ENCODE results near the gene IGSF6. TPM values are rescaled to one million over a fixed set of nuclear protein-coding genes. Genes with fewer than 3 reads are reported as not detected.

Gene IGSF6
- total and polyA plus RNA-seq, 2 of the 8 experiments (the other 6 are each of a cell fraction or from before 2014, with no cell fraction given) = not detected

DNA sequence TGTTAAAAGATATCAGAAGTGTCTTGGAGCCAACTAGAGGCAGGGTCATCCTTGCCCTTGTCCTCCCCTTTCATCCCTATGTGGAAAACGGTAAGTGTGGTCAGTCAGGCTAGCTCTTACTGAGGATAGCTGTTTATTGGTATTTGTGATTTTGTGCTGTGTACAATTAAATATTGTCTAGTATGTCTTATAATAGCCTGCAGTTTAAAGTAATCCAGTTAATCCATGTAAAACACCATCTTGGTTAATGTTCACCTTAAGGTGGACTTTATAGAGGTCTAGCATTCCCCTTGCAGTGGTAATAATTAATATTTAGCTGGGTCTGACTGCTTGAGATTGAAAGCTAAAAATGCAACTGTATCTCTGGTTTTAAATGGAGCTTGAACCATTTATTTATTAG, 27.4 kb downstream of the IGSF6 start:
- no peaks in the 10 kb centered on the region for H3K27me3 ChIP-seq (replicated peaks in 1 of 4; ENCODE audit: control insufficient read depth in 3 of 4, extremely low read depth in 1 of 4, insufficient read depth in 3 of 4, low read length in 3 of 4)
- DNase-seq (ENCODE audit: low read depth in 1 of 2, low spot score in 2 of 2) (no peak), FAIRE-seq (no peak)
- H2BK12ac ChIP-seq (ENCODE audit: low read depth, low read length) = no peak overlapping the region
- no peak overlapping the region for H2BK20ac ChIP-seq (ENCODE audit: low read length)
- no peak overlapping the region for H3K9ac ChIP-seq (replicated peaks in 1 of 4; ENCODE audit: extremely low read depth in 1 of 4, low read depth in 3 of 4, low read length in 3 of 4)
- no peak overlapping the region for H3K56ac ChIP-seq (replicated peaks; ENCODE audit: insufficient read length, low read depth, low read length)
- no peak overlapping the region for H2BK120ac ChIP-seq (replicated peaks; ENCODE audit: low read depth, low read length)
- no peak overlapping the region for H2BK5ac ChIP-seq (ENCODE audit: low read depth, low read length)
- no peaks in the 10 kb centered on the region for H4K20me1 ChIP-seq (replicated peaks in 1 of 2; ENCODE audit: control insufficient read depth in 1 of 2, insufficient read depth in 2 of 2, low read length in 2 of 2)
- TF ChIP-seq SP2 (IDR thresholded peaks at IDR 0.05; ENCODE audit: low read length) = no peak
- no peak for TF ChIP-seq KDM1A (IDR thresholded peaks at IDR 0.05; ENCODE audit: borderline replicate concordance, low read length)
- no peak for TF ChIP-seq SP1 (IDR thresholded peaks at IDR 0.05; ENCODE audit: low read depth, low read length)
- TF ChIP-seq GTF2F1 (IDR thresholded peaks at IDR 0.05; ENCODE audit: borderline replicate concordance, low read depth, low read length) = no peak
- TF ChIP-seq TCF12 (IDR thresholded peaks at IDR 0.05; ENCODE audit: low read depth, low read length) = no peak
- no peak for TF ChIP-seq EP300 (IDR thresholded peaks at IDR 0.05; ENCODE audit: borderline replicate concordance in 1 of 2, low read depth in 2 of 2, low read length in 2 of 2)
- TF ChIP-seq POLR2A (IDR thresholded peaks at IDR 0.05; ENCODE audit: control extremely low read depth in 1 of 2, low read depth in 2 of 2, low read length in 2 of 2) = no peak
- no peak for TF ChIP-seq FOSL1 (IDR thresholded peaks at IDR 0.05; ENCODE audit: insufficient read depth, low read depth, low read length)
- TF ChIP-seq CHD2 (IDR thresholded peaks at IDR 0.05; ENCODE audit: low read length) = no peak
- TF ChIP-seq RFX5 (IDR thresholded peaks at IDR 0.05; ENCODE audit: borderline replicate concordance, low read depth, low read length) = no peak
- TF ChIP-seq CEBPB (IDR thresholded peaks at IDR 0.05; ENCODE audit: low read depth, low read length) = no peak
- no peak for TF ChIP-seq CHD1 (IDR thresholded peaks at IDR 0.05; ENCODE audit: low read depth, low read length)
- TF ChIP-seq EGR1 (IDR thresholded peaks at IDR 0.05; ENCODE audit: borderline replicate concordance, low read depth, low read length) = no peak
- TF ChIP-seq TEAD4 (IDR thresholded peaks at IDR 0.05; ENCODE audit: low read depth, low read length) = no peak
- no peaks in the 10 kb centered on the region; the same call in 1 of the 2 replicates for H3K79me1 ChIP-seq (ENCODE audit: low read depth, low read length)
- H3K27ac ChIP-seq (ENCODE audit: low read depth, low read length) = no peak overlapping the region
- H2AK5ac ChIP-seq (ENCODE audit: low read depth, low read length) = no peak overlapping the region
- H3K4me2 ChIP-seq (ENCODE audit: insufficient read depth in 1 of 2, low read depth in 2 of 2, low read length in 2 of 2) = no peak overlapping the region
- no peak overlapping the region for H4K91ac ChIP-seq (replicated peaks; ENCODE audit: insufficient read length, low read length)
- H2BK15ac ChIP-seq (ENCODE audit: low read length) = no peak overlapping the region
- H3K18ac ChIP-seq (ENCODE audit: extremely low read depth, low read length) = no peak overlapping the region
- CTCF ChIA-PET (ENCODE audit: partially characterized antibody) = interaction anchor here (1.0 kb wide), 1 partner anchor 10 kb away, joined by 3 read pairs; no protein-coding TSS in a partner anchor
- H4K8ac ChIP-seq (ENCODE audit: extremely low read depth, insufficient read depth, low read length) = no peak overlapping the region
- no peak overlapping the region for H2AFZ ChIP-seq (ENCODE audit: low read length)
- H3K4ac ChIP-seq (replicated peaks; ENCODE audit: insufficient read length, low read depth, low read length) = no peak overlapping the region
- no peaks in the 10 kb centered on the region for H3K79me2 ChIP-seq (ENCODE audit: control insufficient read depth in 1 of 2, insufficient read depth in 2 of 2, low read length in 2 of 2)
- no peak overlapping the region for H4K5ac ChIP-seq (ENCODE audit: insufficient read length, low read depth, low read length)
- no peaks in the 10 kb centered on the region; the same call in 1 of the 2 replicates for H3K23me2 ChIP-seq (ENCODE audit: low read depth, low read length)
- WGBS, 2 experiments (ENCODE audit: extremely low coverage in 1 of 2, insufficient coverage in 1 of 2, insufficient read length in 1 of 2, insufficient replicate concordance in 2 of 2, low coverage in 1 of 2, low lambda C conversion rate in 2 of 2, missing lambda C conversion rate in 1 of 2) = 88% methylated on average over 1 of the region's 1 CpG; no CpG with 5 or more reads in 1 of the 2 experiments
- POLR2A ChIA-PET (ENCODE audit: partially characterized antibody) = no interaction called here
- no peak overlapping the region for H3K14ac ChIP-seq (ENCODE audit: insufficient read length)
- no peak overlapping the region for H3K4me3 ChIP-seq (ENCODE audit: extremely low read depth in 1 of 4, insufficient read depth in 2 of 4, low read depth in 3 of 4, low read length in 4 of 4)
- H3K36me3 ChIP-seq (ENCODE audit: control insufficient read depth in 2 of 4, insufficient read depth in 4 of 4, low read length in 3 of 4) = peaks cover 0 to 40% (median 22%) of the 10 kb centered on the region in 4 experiments; a peak in 5 of 8 replicates
- no peaks in the 10 kb centered on the region for H3K4me1 ChIP-seq (replicated peaks in 1 of 4; ENCODE audit: control insufficient read depth in 3 of 4, insufficient read depth in 4 of 4, low read length in 3 of 4)
- peaks cover 0 to 2% of the 10 kb centered on the region in 2 experiments; a peak in 1 of 4 replicates for H3K9me3 ChIP-seq (ENCODE audit: insufficient read depth in 2 of 2, low read depth in 1 of 2, low read length in 1 of 2)
- H3K23ac ChIP-seq (ENCODE audit: insufficient read length) = no peak overlapping the region
